ENCODE results near the gene RAB11FIP4. TPM values are rescaled to one million over a fixed set of nuclear protein-coding genes. Genes with fewer than 3 reads are reported as not detected.
A peak's percentile ranks its signal among the peaks of the same experiment; 100 is the strongest.

RAB11FIP4 gene
- total and polyA plus RNA-seq, 2 experiments from 2014 or later, result 8.8 to 23.4 TPM

DNA sequence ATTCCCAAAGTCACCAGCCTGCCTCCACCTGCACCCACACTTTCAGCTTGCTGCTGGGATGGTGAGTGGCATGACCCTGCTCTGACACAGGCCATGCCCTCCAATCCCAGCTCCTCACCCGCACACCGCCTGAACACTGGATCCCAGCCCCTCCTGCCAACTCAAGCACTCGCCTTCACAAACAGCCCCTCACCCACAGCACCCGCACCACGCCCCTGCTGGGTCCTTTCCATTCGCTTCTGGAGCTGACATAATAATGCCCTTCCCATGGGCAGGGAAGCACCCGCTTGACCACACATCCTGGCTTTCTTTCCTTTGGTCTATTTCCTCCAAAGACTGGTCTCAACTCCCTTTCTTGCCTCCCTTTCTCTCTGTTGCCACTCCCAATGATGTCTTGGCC lies 57.6 kb downstream of the RAB11FIP4 start:
- Histone ChIP-seq H3K27ac (no peak overlapping the region), H3K9me3 (ENCODE audit: low read depth) (no peaks in the 10 kb centered on the region), H3K36me3 (no peaks in the 10 kb centered on the region), H3K4me3 (no peak overlapping the region), H3K27me3 (no peaks in the 10 kb centered on the region), H3K4me1 (ENCODE audit: low read depth) (no peaks in the 10 kb centered on the region)
- DNase-seq (ENCODE audit: low read depth in 1 of 2, low spot score in 1 of 2), result no peak
- TF ChIP-seq CTCF (IDR thresholded peaks at IDR 0.05; ENCODE audit: low read depth, low read length), result no peak

DNA sequence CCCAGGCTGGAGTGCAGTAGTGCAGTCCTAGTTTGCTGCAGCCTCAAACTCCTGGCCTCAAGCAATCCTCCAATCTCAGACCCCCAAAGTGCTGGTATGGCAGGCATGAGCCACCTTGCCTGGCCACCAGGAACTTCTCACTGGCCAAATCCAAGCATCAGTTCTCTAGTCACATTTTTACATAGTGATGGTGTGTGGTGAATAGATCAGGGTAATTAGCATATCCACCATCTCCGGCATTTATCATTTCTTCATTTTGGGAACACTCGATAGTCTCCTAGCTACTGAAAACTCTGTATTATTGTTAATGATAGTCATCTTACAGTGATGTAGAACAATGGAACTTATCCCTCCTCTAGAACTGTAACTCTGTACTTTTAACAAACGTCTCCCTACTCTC lies 58.3 kb downstream of the RAB11FIP4 start:
- no peaks in the 10 kb centered on the region for H3K4me1 ChIP-seq (ENCODE audit: low read depth)
- no peak overlapping the region for H3K27ac ChIP-seq
- H3K4me3 ChIP-seq, result no peak overlapping the region
- no peak for DNase-seq (ENCODE audit: low read depth in 1 of 2, low spot score in 1 of 2)
- H3K27me3 ChIP-seq, result no peaks in the 10 kb centered on the region
- no peak for TF ChIP-seq CTCF (IDR thresholded peaks at IDR 0.05; ENCODE audit: low read depth, low read length)
- no peaks in the 10 kb centered on the region for H3K9me3 ChIP-seq (ENCODE audit: low read depth)
- no peaks in the 10 kb centered on the region for H3K36me3 ChIP-seq

DNA sequence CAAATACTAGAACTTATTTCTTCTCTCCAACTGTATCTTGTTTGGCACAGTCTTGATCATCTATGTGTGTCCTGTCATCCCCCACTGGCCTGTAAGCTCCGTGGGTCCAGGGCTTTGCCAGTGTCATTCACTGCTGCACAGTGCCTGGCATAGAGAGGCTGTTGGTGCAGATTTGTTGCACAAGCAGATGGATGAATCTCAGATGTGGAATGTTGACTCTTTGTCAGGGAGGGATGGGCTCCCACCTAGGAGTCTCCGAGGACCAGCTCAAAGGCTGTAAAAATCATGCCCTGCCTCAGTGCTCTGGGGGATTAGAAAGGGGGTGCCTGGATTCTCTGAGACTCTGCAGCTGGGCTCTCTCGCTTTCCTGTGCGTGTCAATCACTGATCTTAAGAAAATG lies 60.6 kb downstream of the RAB11FIP4 start:
- no peak for DNase-seq (ENCODE audit: low read depth in 1 of 2, low spot score in 1 of 2)
- no peak overlapping the region for H3K4me3 ChIP-seq
- H3K36me3 ChIP-seq, result no peaks in the 10 kb centered on the region
- no peak for TF ChIP-seq CTCF (IDR thresholded peaks at IDR 0.05; ENCODE audit: low read depth, low read length)
- H3K4me1 ChIP-seq (ENCODE audit: low read depth), result peaks cover 1% of the 10 kb centered on the region
- H3K27ac ChIP-seq, result no peak overlapping the region
- no peaks in the 10 kb centered on the region for H3K9me3 ChIP-seq (ENCODE audit: low read depth)
- no peaks in the 10 kb centered on the region for H3K27me3 ChIP-seq

DNA sequence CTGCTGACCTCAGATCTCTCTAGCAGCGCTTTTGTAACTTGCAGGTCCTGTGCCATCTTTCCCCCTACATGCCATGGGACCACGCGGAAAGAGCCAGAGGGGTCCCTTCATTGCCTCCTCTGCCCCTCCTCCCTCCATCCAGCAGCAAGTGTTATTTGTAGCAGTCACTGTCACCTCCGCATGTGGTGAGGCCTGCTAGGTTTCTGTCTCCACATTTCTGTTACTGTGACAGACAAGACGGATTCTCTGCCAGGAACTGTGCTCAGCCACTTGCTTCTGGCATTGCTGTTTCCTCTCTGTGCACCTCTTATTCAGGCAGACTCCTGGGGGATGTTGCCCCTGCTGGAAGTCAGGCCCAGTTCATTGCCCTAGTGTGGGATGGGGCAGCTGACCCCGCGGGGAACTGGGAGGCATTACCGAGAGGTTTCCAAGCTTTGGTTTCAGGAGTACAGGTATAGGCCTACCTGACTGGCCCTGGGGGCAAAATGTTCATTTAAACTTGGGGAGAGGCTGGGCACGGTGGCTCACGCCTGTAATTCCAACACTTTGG lies 61.2 kb downstream of the RAB11FIP4 start:
- TF ChIP-seq CTCF (IDR thresholded peaks at IDR 0.05; ENCODE audit: low read depth, low read length), result no peak
- H3K27ac ChIP-seq, result no peak overlapping the region
- no peak overlapping the region for H3K4me3 ChIP-seq
- H3K36me3 ChIP-seq, result no peaks in the 10 kb centered on the region
- no peaks in the 10 kb centered on the region for H3K27me3 ChIP-seq
- H3K9me3 ChIP-seq (ENCODE audit: low read depth), result no peaks in the 10 kb centered on the region
- no peak for DNase-seq (ENCODE audit: low read depth in 1 of 2, low spot score in 1 of 2)
- peaks cover 7% of the 10 kb centered on the region for H3K4me1 ChIP-seq (ENCODE audit: low read depth)

- H3K27me3 ChIP-seq, result no peaks in the 10 kb centered on the region
- H3K27ac ChIP-seq, result no peak overlapping the region
- H3K4me1 ChIP-seq (ENCODE audit: low read depth), result peaks cover 9% of the 10 kb centered on the region
- H3K36me3 ChIP-seq, result no peaks in the 10 kb centered on the region
- no peak overlapping the region for H3K4me3 ChIP-seq
- no peak for TF ChIP-seq CTCF (IDR thresholded peaks at IDR 0.05; ENCODE audit: low read depth, low read length)
- DNase-seq (ENCODE audit: low read depth in 1 of 2, low spot score in 1 of 2), result no peak
- H3K9me3 ChIP-seq (ENCODE audit: low read depth), result no peaks in the 10 kb centered on the region
Observed at GRCh38 chr17:31453896-31454295, 62.4 kb downstream of the RAB11FIP4 start.

DNA sequence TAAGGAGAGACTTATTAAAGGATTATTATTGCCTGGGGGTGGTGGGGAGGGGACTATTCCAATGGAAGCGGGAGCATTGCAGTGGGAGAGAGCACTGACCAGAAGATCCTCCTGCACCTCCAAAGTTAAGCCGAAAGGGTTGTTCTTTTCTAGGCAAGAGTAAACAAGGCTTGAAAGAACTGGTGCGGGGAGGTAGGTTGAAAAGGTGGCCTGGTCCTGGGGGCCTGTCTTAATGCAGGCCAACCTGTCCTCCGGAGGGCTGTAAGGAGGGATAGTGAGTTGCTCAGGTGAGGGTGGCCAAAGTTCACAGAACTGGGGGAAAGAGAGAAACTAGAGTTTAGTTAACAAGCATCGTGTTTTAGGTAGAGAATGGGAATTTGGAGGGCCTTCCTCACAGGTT lies 65.3 kb downstream of the RAB11FIP4 start:
- Histone ChIP-seq H3K27ac (peak overlapping the region; percentile 14), H3K9me3 (ENCODE audit: low read depth) (no peaks in the 10 kb centered on the region), H3K27me3 (no peaks in the 10 kb centered on the region), H3K4me1 (ENCODE audit: low read depth) (peaks cover 9% of the 10 kb centered on the region), H3K4me3 (no peak overlapping the region), H3K36me3 (no peaks in the 10 kb centered on the region)
- DNase-seq (ENCODE audit: low read depth in 1 of 2, low spot score in 1 of 2), result no peak
- no peak for TF ChIP-seq CTCF (IDR thresholded peaks at IDR 0.05; ENCODE audit: low read depth, low read length)

Data from cardiac muscle cell (in vitro differentiated cells and primary cell).